GM18951 (cell line): ENCODE results near the gene ALG2.
A peak's percentile ranks its signal among the peaks of the same experiment; 100 is the strongest.
"Not testable (repeated sequence)": the region's sequence is repeated elsewhere in the genome, so short reads cannot be mapped to it uniquely, and the experiment has no call there.

ENCODE experiments used
- POLR2A ChIP-seq: IDR thresholded peaks from 4 replicates; pipeline ENCODE4 v1.6.1; 2011; ENCODE audit warnings: mild to moderate bottlenecking; ENCODE audit not compliant: insufficient read length, insufficient read depth; ENCODE audit errors: extremely low read depth
- in situ Hi-C: fragments of 300-500 bp; cut with MboI; formaldehyde crosslinking; loops from one replicate; pipeline ENCODE4 v1.12.0; 2022; ENCODE audit warnings: low sequenced_read_pairs, mixed read lengths, inconsistent platforms; ENCODE audit not compliant: unreplicated experiment

Gene ALG2

GRCh38 chr9:99253134-99253533 lies 31.4 kb upstream of the ALG2 start:
- in situ Hi-C loops = no loop called here
- TF ChIP-seq POLR2A = no peak

GRCh38 chr9:99251157-99251556 lies 29.4 kb upstream of the ALG2 start:
- in situ Hi-C loops = no loop called here
- no peak for TF ChIP-seq POLR2A

- no peak for TF ChIP-seq POLR2A
These were observed 27.9 kb upstream of the ALG2 start for GRCh38 chr9:99249619-99250018.

GRCh38 chr9:99244344-99245260 lies 22.9 kb upstream of the ALG2 start:
- in situ Hi-C loops = no loop called here
- no peak for TF ChIP-seq POLR2A

More at GRCh38 chr9:99249619-99250018, 27.9 kb upstream of the ALG2 start:
- in situ Hi-C loops = no loop called here

- in situ Hi-C loops = no loop called here
- no peak for TF ChIP-seq POLR2A
These were observed 19.4 kb upstream of the ALG2 start for GRCh38 chr9:99241106-99241505.

- TF ChIP-seq POLR2A = no peak
- in situ Hi-C loops = no loop called here
These were observed 17.8 kb upstream of the ALG2 start for GRCh38 chr9:99239341-99240060.

GRCh38 chr9:99238331-99238730 lies 16.6 kb upstream of the ALG2 start:
- in situ Hi-C loops = no loop called here
- no peak for TF ChIP-seq POLR2A

GRCh38 chr9:99237849-99238248 lies 16.1 kb upstream of the ALG2 start:
- in situ Hi-C loops = not testable (repeated sequence)

GRCh38 chr9:99237356-99237755 lies 15.6 kb upstream of the ALG2 start:
- in situ Hi-C loops = no loop called here
- TF ChIP-seq POLR2A = no peak

GRCh38 chr9:99235926-99236634 lies 14.3 kb upstream of the ALG2 start:
- in situ Hi-C loops = no loop called here
- TF ChIP-seq POLR2A = peak; percentile 26

GRCh38 chr9:99235069-99235468 lies 13.3 kb upstream of the ALG2 start:
- TF ChIP-seq POLR2A = no peak
- in situ Hi-C loops = no loop called here

- in situ Hi-C loops = no loop called here
- TF ChIP-seq POLR2A = no peak
These were observed 12.9 kb upstream of the ALG2 start for GRCh38 chr9:99234618-99235017.

- no peak for TF ChIP-seq POLR2A
- in situ Hi-C loops = no loop called here
These were observed 10.0 kb upstream of the ALG2 start for GRCh38 chr9:99231711-99232110.
